GM06990 (cell line): ENCODE measurements around the gene ANXA8.

Source experiments
- DNase-seq: peaks from one replicate; pipeline ENCODE4 v3.0.0-alpha.2; 2011; ENCODE audit not compliant: insufficient read length; ENCODE audit errors: extremely low read depth
- H3K27me3 ChIP-seq: replicated peaks from 2 replicates; pipeline ENCODE4 v1.6.0; 2011; ENCODE audit warnings: low read length; ENCODE audit not compliant: control insufficient read depth, insufficient read depth
- H3K36me3 ChIP-seq: 2 replicates; pipeline ENCODE4 v1.5.1; 2011; ENCODE audit warnings: low read length; ENCODE audit not compliant: control insufficient read depth, insufficient read depth
- H3K4me3 ChIP-seq: replicated peaks from 2 replicates; pipeline ENCODE4 v1.5.1; 2011; ENCODE audit warnings: low read depth, mild to moderate bottlenecking, control low read depth, low read length
- CTCF ChIP-seq: IDR thresholded peaks from 2 replicates; pipeline ENCODE4 v1.5.1; 2011; ENCODE audit warnings: low read length, control low read depth, mild to moderate bottlenecking, inconsistent platforms; ENCODE audit not compliant: insufficient read depth, poor library complexity, severe bottlenecking

The ANXA8 gene

GRCh38 chr10:47440207-47440606 is 43.7 kb downstream of the ANXA8 start:
- no peaks in the 10 kb centered on the region; the same call in 1 of the 2 replicates for H3K27me3 ChIP-seq
- DNase-seq = no peak
- no peak for TF ChIP-seq CTCF
- no peaks in the 10 kb centered on the region for H3K36me3 ChIP-seq
- no peak overlapping the region for H3K4me3 ChIP-seq

- Histone ChIP-seq H3K4me3 (no peak overlapping the region), H3K36me3 (no peaks in the 10 kb centered on the region), H3K27me3 (no peaks in the 10 kb centered on the region; the same call in 1 of the 2 replicates)
- peak; percentile 35 for TF ChIP-seq CTCF
- no peak for DNase-seq
Measured at GRCh38 chr10:47438857-47439474, 44.9 kb downstream of the ANXA8 start.

GRCh38 chr10:47435081-47435480 is 48.8 kb downstream of the ANXA8 start:
- DNase-seq = no peak
- no peaks in the 10 kb centered on the region for H3K36me3 ChIP-seq
- no peak overlapping the region for H3K4me3 ChIP-seq
- no peaks in the 10 kb centered on the region for H3K27me3 ChIP-seq
- no peak for TF ChIP-seq CTCF

DNA sequence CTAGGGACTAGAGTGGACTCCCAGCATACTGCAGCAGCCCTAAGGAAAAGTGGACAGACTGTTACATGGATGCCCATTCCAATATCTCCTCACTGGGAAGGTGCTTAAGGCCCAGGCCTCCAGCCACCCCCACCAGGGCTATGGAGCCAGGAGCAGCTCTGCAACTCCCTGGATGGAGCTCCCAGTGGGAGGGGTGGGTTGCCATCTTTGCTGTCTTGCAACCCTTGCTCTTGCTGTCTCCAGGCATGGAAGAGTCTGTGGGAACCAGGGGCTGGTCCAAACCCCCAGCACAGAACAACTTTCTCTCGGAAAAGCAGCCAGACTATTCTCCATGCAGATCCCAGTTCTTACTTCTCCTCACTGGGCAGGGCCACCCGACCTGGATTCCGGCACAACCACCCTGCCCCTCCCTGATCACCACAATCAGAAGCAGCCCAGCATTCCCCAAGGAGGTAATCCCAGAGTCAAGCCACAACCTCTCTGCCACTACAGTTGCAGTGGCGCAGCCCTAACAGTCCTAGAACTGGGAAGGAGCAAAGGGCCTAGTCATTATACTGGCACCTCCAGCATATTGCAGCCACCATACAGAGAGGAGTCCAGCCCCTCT is 58.0 kb downstream of the ANXA8 start:
- Histone ChIP-seq H3K27me3 (no peaks in the 10 kb centered on the region), H3K4me3 (no peak overlapping the region), H3K36me3 (no peaks in the 10 kb centered on the region)
- no peak for DNase-seq
- TF ChIP-seq CTCF = no peak

DNA sequence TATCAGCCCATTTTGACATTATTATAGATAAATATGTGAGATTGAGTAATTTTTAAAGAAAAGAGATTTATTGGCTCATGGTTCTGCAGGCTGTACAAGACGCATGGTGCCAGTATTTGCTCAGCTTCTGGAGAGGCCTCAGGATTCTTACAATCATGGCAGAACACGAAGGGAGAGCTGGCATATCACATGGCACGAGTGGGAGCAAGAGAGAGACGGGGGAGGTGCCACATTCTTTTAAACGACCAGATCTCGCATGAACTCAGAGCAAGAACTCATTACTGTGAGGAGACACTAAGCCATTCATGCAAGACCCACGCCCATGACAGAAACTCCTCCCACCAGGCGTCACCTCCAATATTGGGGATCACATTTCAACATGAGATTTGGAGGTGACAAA is 59.7 kb downstream of the ANXA8 start:
- no peak for TF ChIP-seq CTCF
- no peaks in the 10 kb centered on the region for H3K36me3 ChIP-seq
- no peak overlapping the region for H3K4me3 ChIP-seq
- H3K27me3 ChIP-seq = no peaks in the 10 kb centered on the region
- no peak for DNase-seq
